CD14-positive monocyte (primary cell): ENCODE measurements around the gene ABLIM3. TPM values are rescaled to one million over a fixed set of nuclear protein-coding genes. Genes with fewer than 3 reads are reported as not detected.

Experiments used
- DNase-seq, 3 donors: peaks; one replicate each; pipeline ENCODE4 v3.0.0-alpha.2; 2011 to 2022
- H2AFZ ChIP-seq: 2 replicates; pipeline ENCODE4 v1.6.0; 2012; ENCODE audit warnings: mild to moderate bottlenecking, low read depth, low read length, inconsistent platforms; ENCODE audit not compliant: insufficient read depth, poor library complexity, severe bottlenecking
- H3K27ac ChIP-seq, 2 donors: 1 replicate in 1 of 2; 2 replicates in 1 of 2; pipeline ENCODE4 v1.5.1; 2012 to 2013; ENCODE audit warnings: low read length in 2 of 2, control low read depth in 1 of 2, inconsistent platforms in 1 of 2, low read depth in 1 of 2, mild to moderate bottlenecking in 1 of 2
- H3K27me3 ChIP-seq, 2 donors: one replicate each; pipeline versions ENCODE4 v1.6.0 to v1.6.1; 2011 to 2013; ENCODE audit warnings: low read length in 2 of 2; ENCODE audit not compliant: control insufficient read depth in 2 of 2, insufficient read depth in 2 of 2
- H3K36me3 ChIP-seq, 2 donors: replicated peaks in 1 of 2; 1 replicate in 1 of 2; 2 replicates in 1 of 2; pipeline versions ENCODE4 v1.5.1 to v1.6.1; 2012 to 2013; ENCODE audit warnings: low read length in 2 of 2, control low read depth in 1 of 2, inconsistent platforms in 1 of 2, mild to moderate bottlenecking in 1 of 2; ENCODE audit not compliant: insufficient read depth in 2 of 2, control insufficient read depth in 1 of 2
- H3K4me1 ChIP-seq, 2 donors: 1 replicate in 1 of 2; 2 replicates in 1 of 2; pipeline versions ENCODE4 v1.5.1 to v1.6.1; 2012 to 2013; ENCODE audit warnings: low read length in 2 of 2, control low read depth in 1 of 2, inconsistent platforms in 1 of 2, mild to moderate bottlenecking in 1 of 2, moderate library complexity in 1 of 2; ENCODE audit not compliant: insufficient read depth in 2 of 2, control insufficient read depth in 1 of 2
- H3K4me2 ChIP-seq: replicated peaks from 2 replicates; pipeline ENCODE3; 2012; ENCODE audit warnings: low read length, moderate library complexity, mild to moderate bottlenecking; ENCODE audit not compliant: poor library complexity, severe bottlenecking; ENCODE audit errors: extremely low read depth
- H3K4me3 ChIP-seq, 3 experiments: fragments of 200-600 bp in 1 of 3; sonication (generic) in 1 of 3; replicated peaks in 1 of 3; 1 replicate in 2 of 3; 2 replicates in 1 of 3; pipeline ENCODE4 v1.5.1; 2011 to 2013; ENCODE audit warnings: low read length in 3 of 3, mild to moderate bottlenecking in 3 of 3, control low read depth in 2 of 3, low read depth in 2 of 3, inconsistent platforms in 1 of 3, moderate library complexity in 1 of 3
- H3K79me2 ChIP-seq: 2 replicates; pipeline ENCODE4 v1.6.0; 2012; ENCODE audit warnings: mild to moderate bottlenecking, control low read depth, inconsistent platforms, low read length, moderate library complexity; ENCODE audit not compliant: insufficient read depth
- H3K9ac ChIP-seq: 2 replicates; pipeline ENCODE4 v1.6.0; 2017; ENCODE audit warnings: low read length, mild to moderate bottlenecking; ENCODE audit not compliant: insufficient read depth, poor library complexity, severe bottlenecking
- H3K9me3 ChIP-seq, 2 donors: replicated peaks in 1 of 2; 1 replicate in 1 of 2; 2 replicates in 1 of 2; pipeline versions ENCODE4 v1.5.1 to v1.6.1; 2012 to 2013; ENCODE audit warnings: low read length in 2 of 2, control low read depth in 1 of 2; ENCODE audit not compliant: control insufficient read depth in 1 of 2, insufficient read depth in 1 of 2
- H4K20me1 ChIP-seq: 2 replicates; pipeline ENCODE4 v1.6.0; 2012; ENCODE audit warnings: mild to moderate bottlenecking, low read length, control low read depth, moderate library complexity; ENCODE audit not compliant: insufficient read depth
- H3K27ac Mint-ChIP-seq, 7 donors: one replicate each; pipeline ENCODE4 v1.8.0; 2020; ENCODE audit warnings: mild to moderate bottlenecking in 7 of 7, mixed read lengths in 7 of 7, moderate library complexity in 6 of 7, inconsistent platforms in 2 of 7
- H3K27me3 Mint-ChIP-seq, 3 donors: one replicate each; pipeline ENCODE4 v1.8.0; 2021 to 2022; ENCODE audit warnings: low read depth in 3 of 3, mild to moderate bottlenecking in 3 of 3, mixed read lengths in 3 of 3, moderate library complexity in 3 of 3, inconsistent platforms in 1 of 3
- H3K36me3 Mint-ChIP-seq, 2 donors: one replicate each; pipeline ENCODE4 v1.8.0; 2020; ENCODE audit warnings: mixed read lengths in 2 of 2, inconsistent platforms in 1 of 2, mild to moderate bottlenecking in 1 of 2
- H3K4me1 Mint-ChIP-seq: one replicate; pipeline ENCODE4 v1.8.0; 2020; ENCODE audit warnings: mild to moderate bottlenecking, mixed read lengths
- H3K4me3 Mint-ChIP-seq, 2 donors: one replicate each; pipeline ENCODE4 v1.8.0; 2020; ENCODE audit warnings: mild to moderate bottlenecking in 2 of 2, mixed read lengths in 2 of 2, moderate library complexity in 1 of 2
- H3K9me3 Mint-ChIP-seq, 7 donors: one replicate each; pipeline ENCODE4 v1.8.0; 2020 to 2022; ENCODE audit warnings: mixed read lengths in 7 of 7, mild to moderate bottlenecking in 6 of 7, moderate library complexity in 6 of 7, inconsistent platforms in 2 of 7
- CTCF ChIP-seq: fragments of 200-600 bp; IDR thresholded peaks from one replicate; pipeline ENCODE4 v1.8.0; 2022; ENCODE audit warnings: antibody characterized with exemption, mild to moderate bottlenecking
- WGBS: methylation state at CpG from one replicate; pipeline ENCODE4 v1.1.5; 2013; ENCODE audit warnings: missing lambda C conversion rate; ENCODE audit not compliant: insufficient coverage; 5-methylcytosine and 5-hydroxymethylcytosine counted together
- intact Hi-C, 2 donors: fragments of 100-400 bp; cut with micrococcal nuclease; formaldehyde crosslinking; loops; one replicate each; pipeline versions ENCODE4 v1.15.0 to v1.15.1; 2023
- polyA plus RNA-seq, 3 donors: library from polyadenylated mRNA; depleted of rRNA in 1 of 3; unstranded in 2 of 3; stranded (reverse) in 1 of 3; fragments of 300-500 nt in 2 of 3; fragments of >200 nt in 1 of 3; fragmentation: Illumina TruSeq in 2 of 3; gene quantifications; 1 replicate in 2 of 3; 2 replicates in 1 of 3; pipeline ENCODE4 v1.2.3, GENCODE V29; 2012 to 2021

ABLIM3 gene
- polyA plus RNA-seq, 3 donors = 0.22 to 0.74 TPM; not detected in 1

- peaks cover 0 to 4% (median 0%) of the 10 kb centered on the region in 3 donors for H3K27me3 Mint-ChIP-seq
- no peak overlapping the region for H3K4me2 ChIP-seq
- H3K9me3 Mint-ChIP-seq = peaks cover 0 to 1% (median 0%) of the 10 kb centered on the region in 7 donors
- H3K4me3 ChIP-seq = no peak overlapping the region
- H3K36me3 ChIP-seq = no peaks in the 10 kb centered on the region
- no peaks in the 10 kb centered on the region for H3K79me2 ChIP-seq
- TF ChIP-seq CTCF = no peak
- H3K27me3 ChIP-seq = no peaks in the 10 kb centered on the region
- no peaks in the 10 kb centered on the region for H3K4me1 Mint-ChIP-seq
- peak overlapping the region in 1 of 7 donors; percentile 44 for H3K27ac Mint-ChIP-seq
- no peak overlapping the region for H2AFZ ChIP-seq
- H3K4me3 Mint-ChIP-seq = no peak overlapping the region
- intact Hi-C loops = no loop called here
- 77% methylated on average over 7 of the region's 9 CpGs for WGBS
- no peaks in the 10 kb centered on the region for H3K36me3 Mint-ChIP-seq
- DNase-seq = no peak
- no peaks in the 10 kb centered on the region for H3K9me3 ChIP-seq
- no peaks in the 10 kb centered on the region for H4K20me1 ChIP-seq
- no peaks in the 10 kb centered on the region for H3K4me1 ChIP-seq
- no peak overlapping the region for H3K27ac ChIP-seq
- no peak overlapping the region for H3K9ac ChIP-seq
Observed at GRCh38 chr5:149162401-149163084, 21.2 kb downstream of the ABLIM3 start.

GRCh38 chr5:149164731-149165130, 23.4 kb downstream of the ABLIM3 start:
- Histone ChIP-seq H3K4me1 (no peaks in the 10 kb centered on the region), H3K27me3 (no peaks in the 10 kb centered on the region), H3K4me2 (no peak overlapping the region), H3K9ac (no peak overlapping the region), H3K36me3 (no peaks in the 10 kb centered on the region), H4K20me1 (no peaks in the 10 kb centered on the region), H3K9me3 (no peaks in the 10 kb centered on the region), H3K27ac (no peak overlapping the region), H3K79me2 (no peaks in the 10 kb centered on the region), H3K4me3 (no peak overlapping the region), H2AFZ (no peak overlapping the region)
- no peak overlapping the region for H3K27ac Mint-ChIP-seq
- intact Hi-C loops = no loop called here
- H3K27me3 Mint-ChIP-seq = peaks cover 1 to 4% (median 1%) of the 10 kb centered on the region in 3 donors
- no CpG with 5 or more reads among the region's 1 CpG for WGBS
- no peak for DNase-seq
- no peaks in the 10 kb centered on the region for H3K36me3 Mint-ChIP-seq
- TF ChIP-seq CTCF = no peak
- H3K4me1 Mint-ChIP-seq = no peaks in the 10 kb centered on the region
- no peak overlapping the region for H3K4me3 Mint-ChIP-seq
- H3K9me3 Mint-ChIP-seq = peaks cover 0 to 1% (median 0%) of the 10 kb centered on the region in 7 donors
